Choroid plexus epithelial cell (primary cell): Measurements from ENCODE around the gene EBF3.
A peak's percentile ranks its signal among the peaks of the same experiment; 100 is the strongest.

ENCODE experiments used
- DNase-seq: peaks from one replicate; pipeline ENCODE4 v3.0.0-alpha.2; 2010; ENCODE audit warnings: low read depth
- H3K4me3 ChIP-seq: 2 replicates; pipeline ENCODE4 v1.5.1; 2011; ENCODE audit warnings: low read depth, mild to moderate bottlenecking, control low read depth, low read length, moderate library complexity
- CTCF ChIP-seq: conservative IDR thresholded peaks from 2 replicates; pipeline ENCODE4 v1.5.1; 2011; ENCODE audit warnings: low read depth, mild to moderate bottlenecking, control low read depth, inconsistent platforms, low read length, moderate library complexity

EBF3 gene

GRCh38 chr10:129972145-129972965 lies 8.3 kb upstream of the EBF3 start:
- no peak for DNase-seq
- TF ChIP-seq CTCF: no peak
- no peak overlapping the region for H3K4me3 ChIP-seq

- peak overlapping the region; percentile 36 for H3K4me3 ChIP-seq
- DNase-seq: peak; percentile 56
- peak; percentile 40 for TF ChIP-seq CTCF
These were observed 7.5 kb upstream of the EBF3 start for GRCh38 chr10:129971381-129972144.

GRCh38 chr10:129970465-129971364 lies 6.6 kb upstream of the EBF3 start:
- no peak for TF ChIP-seq CTCF
- no peak overlapping the region for H3K4me3 ChIP-seq
- DNase-seq: no peak

- H3K4me3 ChIP-seq: no peak overlapping the region
- TF ChIP-seq CTCF: no peak
- no peak for DNase-seq
These were observed 5.9 kb upstream of the EBF3 start for GRCh38 chr10:129969911-129970464.

GRCh38 chr10:129969184-129969910 lies 5.3 kb upstream of the EBF3 start:
- no peak for TF ChIP-seq CTCF
- no peak for DNase-seq
- H3K4me3 ChIP-seq: no peak overlapping the region

- peak; percentile 75 for TF ChIP-seq CTCF
- no peak overlapping the region for H3K4me3 ChIP-seq
- DNase-seq: peak; percentile 66
These were observed 4.7 kb upstream of the EBF3 start for GRCh38 chr10:129968853-129969183.
